Keratinocyte (primary cell): ENCODE results near the gene CENPT. TPM values are rescaled to one million over a fixed set of nuclear protein-coding genes. Genes with fewer than 3 reads are reported as not detected.

Source experiments
- DNase-seq: peaks from one replicate; pipeline ENCODE4 v3.0.0-alpha.2; 2011; ENCODE audit warnings: low read depth, missing footprints, low spot score
- FAIRE-seq: peaks from 2 replicates; lab custom pipeline; 2011; peaks lifted over from hg19 to GRCh38; lab: Jason Lieb, UNC
- H2AFZ ChIP-seq: 2 replicates; pipeline ENCODE4 v1.6.0; 2012; ENCODE audit warnings: low read length, control low read depth, inconsistent platforms; ENCODE audit not compliant: control insufficient read depth
- H3K27ac ChIP-seq: 2 replicates; pipeline ENCODE4 v1.5.1; 2011; ENCODE audit warnings: low read length; ENCODE audit not compliant: control insufficient read depth, insufficient read depth
- H3K27me3 ChIP-seq: 3 replicates; pipeline ENCODE4 v1.6.0; 2011; ENCODE audit warnings: low read length; ENCODE audit not compliant: control insufficient read depth, insufficient read depth; ENCODE audit errors: extremely low read depth
- H3K36me3 ChIP-seq, 2 experiments: 2 replicates in 1 of 2; 3 replicates in 1 of 2; pipeline ENCODE4 v1.5.1; 2011; ENCODE audit warnings: low read length in 2 of 2, mild to moderate bottlenecking in 1 of 2; ENCODE audit not compliant: control insufficient read depth in 2 of 2, insufficient read depth in 2 of 2; ENCODE audit errors: extremely low read depth in 1 of 2
- H3K4me1 ChIP-seq: 3 replicates; pipeline ENCODE4 v1.5.1; 2011; ENCODE audit warnings: low read length; ENCODE audit not compliant: control insufficient read depth, insufficient read depth; ENCODE audit errors: extremely low read depth
- H3K4me2 ChIP-seq: 3 replicates; pipeline ENCODE4 v1.6.0; 2011; ENCODE audit warnings: low read depth, low read length; ENCODE audit not compliant: control insufficient read depth, insufficient read depth; ENCODE audit errors: extremely low read depth
- H3K4me3 ChIP-seq, 3 experiments: fragments of 200-600 bp in 1 of 3; sonication (generic) in 1 of 3; 2 replicates in 2 of 3; 3 replicates in 1 of 3; pipeline ENCODE4 v1.5.1; 2011 to 2016; ENCODE audit warnings: low read length in 3 of 3, mild to moderate bottlenecking in 3 of 3, control low read depth in 2 of 3, inconsistent platforms in 1 of 3, low read depth in 1 of 3, mixed read lengths in 1 of 3, mixed run types in 1 of 3, moderate library complexity in 1 of 3; ENCODE audit not compliant: control insufficient read depth in 2 of 3, insufficient read depth in 2 of 3; ENCODE audit errors: extremely low read depth in 1 of 3
- H3K79me2 ChIP-seq: 2 replicates; pipeline ENCODE4 v1.6.0; 2012; ENCODE audit warnings: low read length; ENCODE audit not compliant: control insufficient read depth, insufficient read depth
- H3K9ac ChIP-seq: 3 replicates; pipeline ENCODE4 v1.6.0; 2011; ENCODE audit warnings: low read length; ENCODE audit not compliant: control insufficient read depth, insufficient read depth; ENCODE audit errors: extremely low read depth
- H3K9me1 ChIP-seq: 3 replicates; pipeline ENCODE4 v1.6.0; 2011; ENCODE audit warnings: low read length; ENCODE audit not compliant: control insufficient read depth, insufficient read depth; ENCODE audit errors: extremely low read depth
- H3K9me3 ChIP-seq: 2 replicates; pipeline ENCODE4 v1.5.1; 2012; ENCODE audit warnings: low read depth, low read length; ENCODE audit not compliant: control insufficient read depth
- H4K20me1 ChIP-seq: 3 replicates; pipeline ENCODE4 v1.6.0; 2011; ENCODE audit warnings: low read length; ENCODE audit not compliant: control insufficient read depth, insufficient read depth; ENCODE audit errors: extremely low read depth
- EZH2 ChIP-seq: IDR thresholded peaks from one replicate; pipeline ENCODE4 v1.6.1; 2012; ENCODE audit warnings: inconsistent platforms, mild to moderate bottlenecking, low read length, moderate library complexity
- dilution Hi-C: fragments of 300-500 bp; cut with MboI; formaldehyde crosslinking; loops from one replicate; pipeline ENCODE4 v1.7.0; 2020; ENCODE audit warnings: low sequenced_read_pairs; ENCODE audit not compliant: extremely low pct_ligation_motif_present
- polyA plus RNA-seq, 5 experiments: library from polyadenylated mRNA; depleted of rRNA in 3 of 5; stranded (reverse) in 3 of 5; stranded (forward) in 1 of 5; unstranded in 1 of 5; fragments of >200 nt; gene quantifications; 1 replicate in 1 of 5; 2 replicates in 3 of 5; 3 replicates in 1 of 5; pipeline versions ENCODE4 v1.2.1 to v1.2.3, GENCODE V29; 2011 to 2012; ENCODE audit warnings: missing spikeins in 2 of 5, low read depth in 1 of 5, low replicate concordance in 1 of 5
- TF ChIP-seq, protein P1 (sequence below), 3 experiments: IDR thresholded peaks in 1 of 3; conservative IDR thresholded peaks in 1 of 3; optimal IDR thresholded peaks in 1 of 3; 2 replicates in 2 of 3; 3 replicates in 1 of 3; pipeline versions ENCODE3 to v1.5.1; 2011; ENCODE audit warnings: low read length in 3 of 3, mild to moderate bottlenecking in 3 of 3, moderate library complexity in 2 of 3, control low read depth in 1 of 3, inconsistent platforms in 1 of 3; ENCODE audit not compliant: insufficient read depth in 2 of 3; ENCODE audit errors: extremely low read depth in 1 of 3

The CENPT gene
- polyA plus RNA-seq, 1 donor (not counting 4 experiments of a cell fraction or from before 2014, with no cell fraction given): 30.1 TPM

DNA sequence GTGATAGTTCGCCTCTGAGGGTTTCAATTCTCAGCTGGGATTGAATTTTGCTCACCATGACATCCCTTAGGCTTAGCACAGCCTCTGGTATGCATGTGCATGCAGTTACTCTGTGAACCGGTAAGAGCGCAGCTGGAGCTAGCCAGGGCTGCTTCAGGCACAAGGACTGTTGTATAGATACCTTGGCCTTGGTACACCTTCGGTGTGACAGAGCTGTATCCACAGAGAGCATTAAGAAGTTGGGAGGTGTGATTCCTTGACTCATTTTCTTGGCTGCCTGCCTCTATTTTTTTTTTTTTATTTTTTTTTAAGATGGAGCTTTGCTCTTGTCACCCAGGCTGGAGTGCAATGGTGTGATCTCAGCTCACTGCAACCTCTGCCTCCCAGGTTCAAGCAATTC, 3.0 kb downstream of the CENPT start:
- H3K4me1 ChIP-seq: peaks cover 53% of the 10 kb centered on the region
- H3K4me2 ChIP-seq: peak overlapping the region; percentile 86
- no peak for TF ChIP-seq EZH2
- TF ChIP-seq, protein P1, sequence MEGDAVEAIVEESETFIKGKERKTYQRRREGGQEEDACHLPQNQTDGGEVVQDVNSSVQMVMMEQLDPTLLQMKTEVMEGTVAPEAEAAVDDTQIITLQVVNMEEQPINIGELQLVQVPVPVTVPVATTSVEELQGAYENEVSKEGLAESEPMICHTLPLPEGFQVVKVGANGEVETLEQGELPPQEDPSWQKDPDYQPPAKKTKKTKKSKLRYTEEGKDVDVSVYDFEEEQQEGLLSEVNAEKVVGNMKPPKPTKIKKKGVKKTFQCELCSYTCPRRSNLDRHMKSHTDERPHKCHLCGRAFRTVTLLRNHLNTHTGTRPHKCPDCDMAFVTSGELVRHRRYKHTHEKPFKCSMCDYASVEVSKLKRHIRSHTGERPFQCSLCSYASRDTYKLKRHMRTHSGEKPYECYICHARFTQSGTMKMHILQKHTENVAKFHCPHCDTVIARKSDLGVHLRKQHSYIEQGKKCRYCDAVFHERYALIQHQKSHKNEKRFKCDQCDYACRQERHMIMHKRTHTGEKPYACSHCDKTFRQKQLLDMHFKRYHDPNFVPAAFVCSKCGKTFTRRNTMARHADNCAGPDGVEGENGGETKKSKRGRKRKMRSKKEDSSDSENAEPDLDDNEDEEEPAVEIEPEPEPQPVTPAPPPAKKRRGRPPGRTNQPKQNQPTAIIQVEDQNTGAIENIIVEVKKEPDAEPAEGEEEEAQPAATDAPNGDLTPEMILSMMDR (optimal IDR thresholded peaks at IDR 0.05 in 1 of 3, IDR thresholded peaks at IDR 0.05 in 1 of 3, conservative IDR thresholded peaks at IDR 0.05 in 1 of 3; ENCODE audit: extremely low read depth in 1 of 3, insufficient read depth in 2 of 3, low read length in 3 of 3): peak; percentile 55 to 66 (median 63)
- H3K9me1 ChIP-seq: peaks cover 4% of the 10 kb centered on the region
- H3K27ac ChIP-seq: peak overlapping the region; percentile 48
- no peaks in the 10 kb centered on the region for H3K27me3 ChIP-seq
- DNase-seq (no peak), FAIRE-seq (peak; percentile 78)
- peaks cover 2% of the 10 kb centered on the region for H4K20me1 ChIP-seq
- H2AFZ ChIP-seq: no peak overlapping the region
- H3K36me3 ChIP-seq: peaks cover 6 to 8% of the 10 kb centered on the region in 2 experiments
- H3K9me3 ChIP-seq: no peaks in the 10 kb centered on the region
- dilution Hi-C loops: no loop called here
- H3K9ac ChIP-seq: no peak overlapping the region
- peak overlapping the region in 1 of 3 experiments; percentile 15 for H3K4me3 ChIP-seq
- H3K79me2 ChIP-seq: peaks cover 50% of the 10 kb centered on the region

DNA sequence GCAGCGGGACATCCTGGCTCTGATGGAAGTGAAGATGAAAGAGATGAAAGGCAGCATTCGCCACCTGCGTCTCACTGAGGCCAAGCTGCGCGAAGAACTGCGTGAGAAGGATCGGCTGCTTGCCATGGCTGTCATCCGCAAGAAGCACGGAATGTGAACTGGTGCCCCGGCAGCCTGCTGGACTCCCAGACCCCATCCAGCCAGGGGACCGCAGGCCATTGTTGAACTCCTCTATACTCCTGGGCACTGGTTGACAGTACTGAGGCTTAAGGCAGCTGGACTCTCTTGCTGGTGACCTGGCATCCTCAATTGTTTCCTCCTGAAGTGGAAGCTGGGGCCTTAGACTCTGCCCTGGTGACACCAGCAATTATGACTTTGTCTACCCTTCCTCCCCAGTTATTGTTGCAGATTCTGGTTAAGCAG, 4.1 kb downstream of the CENPT start:
- peak overlapping the region; percentile 95 for H3K27ac ChIP-seq
- no peak for TF ChIP-seq EZH2
- TF ChIP-seq, protein P1 (optimal IDR thresholded peaks at IDR 0.05 in 1 of 3, IDR thresholded peaks at IDR 0.05 in 1 of 3, conservative IDR thresholded peaks at IDR 0.05 in 1 of 3; ENCODE audit: extremely low read depth in 1 of 3, insufficient read depth in 2 of 3, low read length in 3 of 3): no peak
- peak overlapping the region; percentile 30 for H2AFZ ChIP-seq
- DNase-seq: no peak
- H3K36me3 ChIP-seq: peaks cover 4 to 6% of the 10 kb centered on the region in 2 experiments
- FAIRE-seq: no peak
- peak overlapping the region; percentile 94 for H3K9ac ChIP-seq
- no peaks in the 10 kb centered on the region for H3K9me3 ChIP-seq
- no peaks in the 10 kb centered on the region for H3K27me3 ChIP-seq
- no peaks in the 10 kb centered on the region for H4K20me1 ChIP-seq
- peaks cover 4% of the 10 kb centered on the region for H3K9me1 ChIP-seq
- H3K4me3 ChIP-seq: peak overlapping the region; percentile 56 to 92 (median 79)
- H3K4me1 ChIP-seq: peaks cover 51% of the 10 kb centered on the region
- dilution Hi-C loops: no loop called here
- H3K4me2 ChIP-seq: peak overlapping the region; percentile 86
- H3K79me2 ChIP-seq: peaks cover 39% of the 10 kb centered on the region
